GM12801 (cell line): Measurements from ENCODE around the gene GLP1R.

ENCODE experiments used
- TF ChIP-seq, protein P1 (sequence below): IDR thresholded peaks from one replicate; pipeline ENCODE4 v1.5.1; 2011; ENCODE audit warnings: control low read depth; ENCODE audit not compliant: insufficient read length; ENCODE audit errors: extremely low read depth

The GLP1R gene

GRCh38 chr6:39044181-39044580, 4.4 kb upstream of the GLP1R start:
- TF ChIP-seq, protein P1, sequence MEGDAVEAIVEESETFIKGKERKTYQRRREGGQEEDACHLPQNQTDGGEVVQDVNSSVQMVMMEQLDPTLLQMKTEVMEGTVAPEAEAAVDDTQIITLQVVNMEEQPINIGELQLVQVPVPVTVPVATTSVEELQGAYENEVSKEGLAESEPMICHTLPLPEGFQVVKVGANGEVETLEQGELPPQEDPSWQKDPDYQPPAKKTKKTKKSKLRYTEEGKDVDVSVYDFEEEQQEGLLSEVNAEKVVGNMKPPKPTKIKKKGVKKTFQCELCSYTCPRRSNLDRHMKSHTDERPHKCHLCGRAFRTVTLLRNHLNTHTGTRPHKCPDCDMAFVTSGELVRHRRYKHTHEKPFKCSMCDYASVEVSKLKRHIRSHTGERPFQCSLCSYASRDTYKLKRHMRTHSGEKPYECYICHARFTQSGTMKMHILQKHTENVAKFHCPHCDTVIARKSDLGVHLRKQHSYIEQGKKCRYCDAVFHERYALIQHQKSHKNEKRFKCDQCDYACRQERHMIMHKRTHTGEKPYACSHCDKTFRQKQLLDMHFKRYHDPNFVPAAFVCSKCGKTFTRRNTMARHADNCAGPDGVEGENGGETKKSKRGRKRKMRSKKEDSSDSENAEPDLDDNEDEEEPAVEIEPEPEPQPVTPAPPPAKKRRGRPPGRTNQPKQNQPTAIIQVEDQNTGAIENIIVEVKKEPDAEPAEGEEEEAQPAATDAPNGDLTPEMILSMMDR = no peak

GRCh38 chr6:39047434-39048327, 900 bp upstream of the GLP1R start:
- TF ChIP-seq, protein P1 = no peak

DNA sequence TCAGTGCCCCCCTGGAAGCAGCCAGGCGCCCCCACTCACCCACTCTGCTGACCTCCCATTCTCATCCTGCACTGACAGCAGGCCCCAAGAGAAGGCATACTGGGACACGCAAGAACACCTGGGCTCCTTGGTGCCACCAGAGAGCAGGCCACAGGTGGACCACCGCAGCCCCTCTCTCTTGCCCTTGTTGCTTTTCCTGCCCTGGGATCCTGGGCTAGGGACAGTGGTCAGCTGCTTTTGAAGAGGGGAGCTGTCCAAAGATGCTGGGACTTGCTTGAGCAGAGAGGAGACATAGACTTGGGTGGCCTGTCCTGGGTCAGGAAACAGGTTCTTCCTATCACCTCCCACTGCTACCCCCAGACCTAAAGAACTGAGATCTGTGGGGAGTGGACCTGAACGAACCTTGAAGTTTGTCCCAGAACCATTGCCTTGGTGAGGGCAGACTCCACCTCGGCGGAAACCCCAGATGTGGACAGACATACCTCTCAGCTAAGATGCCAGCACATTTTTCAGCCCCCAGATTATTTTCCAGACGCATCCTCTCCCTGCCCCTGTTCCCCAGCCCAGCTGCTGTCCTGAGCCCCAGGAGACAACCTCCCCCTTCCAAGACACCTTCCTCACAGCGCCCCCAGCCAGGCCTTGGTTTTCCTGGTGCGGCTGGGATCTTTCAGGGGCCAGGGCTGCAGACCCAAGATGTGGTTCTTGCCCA, 1.1 kb downstream of the GLP1R start:
- TF ChIP-seq, protein P1 = no peak

GRCh38 chr6:39050453-39051112, 2.0 kb downstream of the GLP1R start:
- TF ChIP-seq, protein P1 = no peak

DNA sequence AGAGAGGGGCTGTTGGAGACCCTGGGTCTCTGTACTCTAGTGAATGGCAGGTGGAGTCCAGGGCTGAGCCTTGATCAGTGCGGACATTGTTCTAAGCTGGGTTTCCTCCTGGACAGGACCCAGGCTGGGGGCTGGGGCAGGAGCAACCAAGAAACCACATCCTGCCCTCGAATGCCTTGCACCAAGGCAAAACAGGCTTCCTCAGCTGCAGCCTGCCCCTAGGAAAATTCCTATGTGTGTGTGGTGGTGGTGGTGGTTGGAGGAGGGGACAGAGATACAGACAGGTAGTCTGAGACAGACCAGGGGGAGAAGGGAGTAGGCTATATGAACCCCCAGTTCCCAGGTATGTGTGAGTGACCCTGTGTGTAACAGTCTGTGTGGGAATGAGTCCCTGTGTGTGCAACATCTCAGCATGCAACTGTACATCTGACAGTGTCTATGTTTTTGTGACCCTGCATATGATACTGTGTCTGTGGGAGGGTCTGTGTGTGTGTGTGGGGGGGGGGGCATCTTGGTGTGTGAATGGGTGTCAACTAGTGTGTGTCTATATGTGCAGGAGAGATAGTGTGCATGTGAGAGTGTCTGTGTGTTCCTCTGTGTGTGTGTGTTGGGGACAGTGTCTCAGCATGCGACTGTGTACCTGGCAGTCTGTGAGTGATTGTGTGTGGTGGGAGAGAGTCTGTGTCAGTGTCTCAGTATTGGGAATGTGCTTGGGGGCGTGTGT, 3.0 kb downstream of the GLP1R start:
- TF ChIP-seq, protein P1 = no peak

- TF ChIP-seq, protein P1 = no peak
Observed at GRCh38 chr6:39053016-39053624, 4.5 kb downstream of the GLP1R start.
